Ammon's horn (tissue), 1 donor: ENCODE data around the gene PAM16.
"Not testable (repeated sequence)": the region's sequence is repeated elsewhere in the genome, so short reads cannot be mapped to it uniquely, and the experiment has no call there.

Experiments
- DNase-seq: peaks from one replicate; pipeline ENCODE4 v3.0.0-alpha.2; 2016; ENCODE audit warnings: low spot score

Gene PAM16

GRCh38 chr16:4334724-4335495 is 16.2 kb downstream of the PAM16 start:
- no peak for DNase-seq

GRCh38 chr16:4333714-4334113 is 17.4 kb downstream of the PAM16 start:
- DNase-seq, result not testable (repeated sequence)

- DNase-seq, result no peak
Measured at GRCh38 chr16:4333308-4333638, 17.8 kb downstream of the PAM16 start.

- DNase-seq, result no peak
Measured at GRCh38 chr16:4332623-4333307, 18.4 kb downstream of the PAM16 start.

GRCh38 chr16:4332083-4332482 is 19.0 kb downstream of the PAM16 start:
- DNase-seq, result no peak

GRCh38 chr16:4330277-4330874 is 20.7 kb downstream of the PAM16 start:
- peak; percentile 75 for DNase-seq

- no peak for DNase-seq
Measured at GRCh38 chr16:4328782-4329775, 22.0 kb downstream of the PAM16 start.

- peak; percentile 84 for DNase-seq
Measured at GRCh38 chr16:4328046-4328781, 22.9 kb downstream of the PAM16 start.

- DNase-seq, result no peak
Measured at GRCh38 chr16:4327386-4328045, 23.6 kb downstream of the PAM16 start.

- DNase-seq, result no peak
Measured at GRCh38 chr16:4325253-4325758, 25.8 kb downstream of the PAM16 start.

- no peak for DNase-seq
Measured at GRCh38 chr16:4324492-4325252, 26.4 kb downstream of the PAM16 start.

- DNase-seq, result no peak
Measured at GRCh38 chr16:4323845-4324488, 27.2 kb downstream of the PAM16 start.

GRCh38 chr16:4323071-4323844 is 27.9 kb downstream of the PAM16 start:
- no peak for DNase-seq

- no peak for DNase-seq
Measured at GRCh38 chr16:4322121-4323052, 28.7 kb downstream of the PAM16 start.

- no peak for DNase-seq
Measured at GRCh38 chr16:4321286-4322120, 29.6 kb downstream of the PAM16 start.

GRCh38 chr16:4320571-4321137 is 30.5 kb downstream of the PAM16 start:
- no peak for DNase-seq
